H1 (cell line): Measurements from ENCODE around the gene TIMP3. TPM values are rescaled to one million over a fixed set of nuclear protein-coding genes. Genes with fewer than 3 reads are reported as not detected.

Experiments used
- CTCF ChIA-PET: fragments of 300-600 bp; sonication (Branson Sonifier 250); formaldehyde crosslinking; loops from one replicate; lab custom pipeline; 2021; ENCODE audit not compliant: partially characterized antibody; lab: Charles Lee
- POLR2A ChIA-PET: fragments of 300-600 bp; sonication (Branson Sonifier 250); formaldehyde crosslinking; loops from one replicate; lab custom pipeline; 2021; ENCODE audit warnings: inconsistent platforms; ENCODE audit not compliant: partially characterized antibody; lab: Charles Lee
- DNase-seq, 2 experiments: peaks; one replicate each; pipeline versions ENCODE4 v3.0.0 to v3.0.0-alpha.2; 2010 to 2022; ENCODE audit warnings: low spot score in 2 of 2, low read depth in 1 of 2, mixed read lengths in 1 of 2
- FAIRE-seq: peaks from 2 replicates; lab custom pipeline; 2011; peaks lifted over from hg19 to GRCh38; lab: Jason Lieb, UNC
- H2AFZ ChIP-seq: 2 replicates; pipeline ENCODE4 v1.8.1; 2012; ENCODE audit warnings: low read length, inconsistent platforms
- H2AK5ac ChIP-seq: 2 replicates; pipeline ENCODE4 v1.6.1; 2013; ENCODE audit warnings: low read depth, low read length
- H2BK120ac ChIP-seq: replicated peaks from 2 replicates; pipeline ENCODE3; 2013; ENCODE audit warnings: low read depth, low read length, inconsistent platforms
- H2BK12ac ChIP-seq: 2 replicates; pipeline ENCODE4 v1.6.1; 2013; ENCODE audit warnings: low read depth, low read length
- H2BK15ac ChIP-seq: 2 replicates; pipeline ENCODE4 v1.6.1; 2013; ENCODE audit warnings: low read length
- H2BK20ac ChIP-seq: 2 replicates; pipeline ENCODE4 v1.6.1; 2013; ENCODE audit warnings: low read length
- H2BK5ac ChIP-seq: 2 replicates; pipeline ENCODE4 v1.6.1; 2013; ENCODE audit warnings: low read depth, low read length
- H3K14ac ChIP-seq: 2 replicates; pipeline ENCODE4 v1.6.1; 2013; ENCODE audit warnings: inconsistent platforms; ENCODE audit not compliant: insufficient read length
- H3K18ac ChIP-seq: 2 replicates; pipeline ENCODE4 v1.6.1; 2013; ENCODE audit warnings: low read length; ENCODE audit errors: extremely low read depth
- H3K23ac ChIP-seq: 2 replicates; pipeline ENCODE4 v1.6.1; 2013; ENCODE audit warnings: inconsistent platforms; ENCODE audit not compliant: insufficient read length
- H3K23me2 ChIP-seq: 2 replicates; pipeline ENCODE4 v1.6.1; 2013; ENCODE audit warnings: low read depth, low read length
- H3K27ac ChIP-seq: 2 replicates; pipeline ENCODE4 v1.6.1; 2011; ENCODE audit warnings: low read depth, low read length, inconsistent platforms
- H3K27me3 ChIP-seq, 4 experiments: replicated peaks in 1 of 4; 1 replicate in 1 of 4; 2 replicates in 3 of 4; pipeline versions ENCODE4 v1.6.1 to v1.8.1; 2011 to 2013; ENCODE audit warnings: low read length in 3 of 4, mild to moderate bottlenecking in 3 of 4, inconsistent platforms in 2 of 4, mixed read lengths in 2 of 4, moderate library complexity in 1 of 4; ENCODE audit not compliant: control insufficient read depth in 3 of 4, insufficient read depth in 3 of 4; ENCODE audit errors: extremely low read depth in 1 of 4
- H3K36me3 ChIP-seq, 4 experiments: 2 replicates each; pipeline versions ENCODE4 v1.6.1 to v1.8.1; 2011 to 2013; ENCODE audit warnings: mild to moderate bottlenecking in 4 of 4, low read length in 3 of 4, moderate library complexity in 2 of 4, control low read depth in 1 of 4, inconsistent platforms in 1 of 4; ENCODE audit not compliant: insufficient read depth in 4 of 4, control insufficient read depth in 2 of 4
- H3K4ac ChIP-seq: replicated peaks from 2 replicates; pipeline ENCODE3; 2013; ENCODE audit warnings: low read length, low read depth, mixed read lengths, inconsistent platforms; ENCODE audit not compliant: insufficient read length
- H3K4me1 ChIP-seq, 4 experiments: replicated peaks in 1 of 4; 1 replicate in 1 of 4; 2 replicates in 3 of 4; pipeline versions ENCODE4 v1.6.1 to v1.8.1; 2011 to 2013; ENCODE audit warnings: low read length in 3 of 4, inconsistent platforms in 2 of 4, mixed read lengths in 1 of 4; ENCODE audit not compliant: insufficient read depth in 4 of 4, control insufficient read depth in 3 of 4
- H3K4me2 ChIP-seq, 2 experiments: 2 replicates each; pipeline versions ENCODE4 v1.6.1 to v1.8.1; 2011 to 2013; ENCODE audit warnings: low read depth in 2 of 2, low read length in 2 of 2, control low read depth in 1 of 2, inconsistent platforms in 1 of 2, mild to moderate bottlenecking in 1 of 2; ENCODE audit not compliant: insufficient read depth in 1 of 2
- H3K4me3 ChIP-seq, 4 experiments: fragments of 200-600, 300-600 bp in 1 of 4; sonication (generic), shearing (Covaris generic), sonication (Bioruptor Twin) in 1 of 4; 2 replicates each; pipeline versions ENCODE4 v1.5.1 to v1.8.1; 2011 to 2016; ENCODE audit warnings: low read length in 4 of 4, low read depth in 3 of 4, control low read depth in 2 of 4, inconsistent platforms in 2 of 4, mild to moderate bottlenecking in 2 of 4, mixed read lengths in 1 of 4, moderate library complexity in 1 of 4; ENCODE audit not compliant: insufficient read depth in 2 of 4; ENCODE audit errors: extremely low read depth in 1 of 4
- H3K56ac ChIP-seq: replicated peaks from 2 replicates; pipeline ENCODE3; 2013; ENCODE audit warnings: low read depth, mild to moderate bottlenecking, mixed read lengths, low read length, inconsistent platforms; ENCODE audit not compliant: insufficient read length
- H3K79me1 ChIP-seq: 2 replicates; pipeline ENCODE4 v1.6.1; 2013; ENCODE audit warnings: low read depth, low read length, control low read depth
- H3K79me2 ChIP-seq, 2 experiments: 2 replicates each; pipeline versions ENCODE4 v1.6.1 to v1.8.1; 2012 to 2013; ENCODE audit warnings: low read length in 2 of 2, mild to moderate bottlenecking in 2 of 2, inconsistent platforms in 1 of 2; ENCODE audit not compliant: insufficient read depth in 2 of 2, control insufficient read depth in 1 of 2
- H3K9ac ChIP-seq, 4 experiments: replicated peaks in 1 of 4; 1 replicate in 1 of 4; 2 replicates in 3 of 4; pipeline versions ENCODE4 v1.6.1 to v1.8.1; 2011 to 2013; ENCODE audit warnings: low read depth in 3 of 4, low read length in 3 of 4, control low read depth in 2 of 4, mild to moderate bottlenecking in 2 of 4, moderate library complexity in 2 of 4, inconsistent platforms in 1 of 4; ENCODE audit errors: extremely low read depth in 1 of 4
- H3K9me3 ChIP-seq, 2 experiments: 2 replicates each; pipeline versions ENCODE4 v1.6.1 to v1.8.1; 2012 to 2013; ENCODE audit warnings: mild to moderate bottlenecking in 2 of 2, moderate library complexity in 2 of 2, control low read depth in 1 of 2, inconsistent platforms in 1 of 2, low read depth in 1 of 2, low read length in 1 of 2, mixed read lengths in 1 of 2; ENCODE audit not compliant: insufficient read depth in 2 of 2
- H4K20me1 ChIP-seq, 2 experiments: replicated peaks in 1 of 2; 2 replicates each; pipeline versions ENCODE3 to v1.8.1; 2011 to 2013; ENCODE audit warnings: inconsistent platforms in 2 of 2, low read length in 2 of 2, mild to moderate bottlenecking in 1 of 2; ENCODE audit not compliant: insufficient read depth in 2 of 2, control insufficient read depth in 1 of 2
- H4K5ac ChIP-seq: 2 replicates; pipeline ENCODE4 v1.6.1; 2013; ENCODE audit warnings: low read length, low read depth, mixed read lengths, inconsistent platforms; ENCODE audit not compliant: insufficient read length
- H4K8ac ChIP-seq: 2 replicates; pipeline ENCODE4 v1.8.0; 2013; ENCODE audit warnings: mild to moderate bottlenecking, moderate library complexity, low read length, inconsistent platforms; ENCODE audit not compliant: insufficient read depth; ENCODE audit errors: extremely low read depth
- H4K91ac ChIP-seq: replicated peaks from 2 replicates; pipeline ENCODE3; 2013; ENCODE audit warnings: low read length, mixed read lengths, inconsistent platforms; ENCODE audit not compliant: insufficient read length
- HDAC2 ChIP-seq, 2 experiments: fragments of 300-600 bp in 1 of 2; sonication (generic) in 1 of 2; IDR thresholded peaks; 2 replicates each; pipeline ENCODE4 v1.6.1; 2011 to 2012; ENCODE audit warnings: low read depth in 2 of 2, low read length in 2 of 2, mild to moderate bottlenecking in 2 of 2, moderate library complexity in 2 of 2, borderline replicate concordance in 1 of 2, inconsistent platforms in 1 of 2
- WGBS, 2 experiments: shearing (Covaris generic) in 1 of 2; methylation state at CpG; one replicate each; pipeline versions ENCODE4 v1.1.6 to v1.1.7; 2013 to 2015; ENCODE audit warnings: low lambda C conversion rate in 2 of 2, mixed read lengths in 2 of 2, inconsistent platforms in 1 of 2, low coverage in 1 of 2, missing lambda C conversion rate in 1 of 2; ENCODE audit not compliant: insufficient replicate concordance in 2 of 2, insufficient coverage in 1 of 2, insufficient read length in 1 of 2; ENCODE audit errors: extremely low coverage in 1 of 2, missing lambda C conversion rate in 1 of 2; 5-methylcytosine and 5-hydroxymethylcytosine counted together
- polyA plus RNA-seq, 7 experiments: library from polyadenylated mRNA; depleted of rRNA in 3 of 7; stranded (reverse) in 5 of 7; unstranded in 2 of 7; fragments of >200 nt in 5 of 7; fragments of 200-250 nt in 2 of 7; gene quantifications; 1 replicate in 5 of 7; 2 replicates in 1 of 7; 4 replicates in 1 of 7; pipeline versions ENCODE4 v1.2.1 to v1.2.3, GENCODE V29; 2011 to 2013; ENCODE audit warnings: missing spikeins in 2 of 7, mixed read lengths in 2 of 7
- total RNA-seq: library from RNA; stranded (reverse); fragmentation: NEBNext Ultra II Directional; extraction: Animal tissue kit (Norgen Biotek cat#: 25700); gene quantifications from 2 replicates; pipeline ENCODE4 v1.2.1, GENCODE V29; 2021

TIMP3 gene
- total and polyA plus RNA-seq, 2 of the 8 experiments (the other 6 are each of a cell fraction or from before 2014, with no cell fraction given): 1.3 to 4.7 TPM

DNA sequence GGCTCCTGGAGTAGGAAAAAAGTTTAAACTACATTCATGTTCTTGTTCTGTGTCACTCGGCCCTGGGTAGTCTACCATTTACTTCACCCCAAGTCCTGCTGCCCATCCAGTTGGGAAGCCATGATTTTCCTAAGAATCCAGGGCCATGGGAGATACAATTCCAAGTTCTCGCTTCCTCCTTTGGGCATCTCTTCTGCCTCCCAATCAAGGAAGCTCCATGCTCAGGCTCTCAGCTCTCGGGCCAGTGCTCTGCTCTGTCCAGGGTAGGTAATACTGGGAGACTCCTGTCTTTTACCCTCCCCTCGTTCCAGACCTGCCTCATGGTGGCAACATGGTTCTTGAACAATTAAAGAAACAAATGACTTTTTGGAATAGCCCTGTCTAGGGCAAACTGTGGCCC, 60.6 kb downstream of the TIMP3 start:
- H4K8ac ChIP-seq: no peak overlapping the region
- 88% methylated on average over 4 of the region's 4 CpGs; no CpG with 5 or more reads in 1 of the 2 experiments for WGBS, 2 experiments
- peaks cover 2 to 52% (median 16%) of the 10 kb centered on the region in 4 experiments; a peak in 6 of 8 replicates for H3K36me3 ChIP-seq
- no peak overlapping the region for H2AFZ ChIP-seq
- no peak overlapping the region for H3K9ac ChIP-seq
- no peak overlapping the region for H3K4ac ChIP-seq
- no peak overlapping the region for H3K4me3 ChIP-seq
- no peaks in the 10 kb centered on the region for H3K4me1 ChIP-seq
- POLR2A ChIA-PET: interaction anchor here (0.8 kb wide), 1 partner anchor 12 kb away, joined by 3 read pairs; no protein-coding TSS in a partner anchor
- H2BK15ac ChIP-seq: no peak overlapping the region
- H3K79me1 ChIP-seq: no peaks in the 10 kb centered on the region
- H2BK120ac ChIP-seq: no peak overlapping the region
- H3K4me2 ChIP-seq: no peak overlapping the region
- no peak overlapping the region for H3K14ac ChIP-seq
- no peak overlapping the region for H2BK20ac ChIP-seq
- H3K27me3 ChIP-seq: no peaks in the 10 kb centered on the region
- H2BK5ac ChIP-seq: no peak overlapping the region
- no peak overlapping the region for H4K91ac ChIP-seq
- DNase-seq (no peak), FAIRE-seq (no peak)
- no peak overlapping the region for H3K23ac ChIP-seq
- no peak overlapping the region for H3K56ac ChIP-seq
- CTCF ChIA-PET: no interaction called here
- H3K27ac ChIP-seq: no peak overlapping the region
- TF ChIP-seq HDAC2 (IDR thresholded peaks at IDR 0.05; ENCODE audit: borderline replicate concordance in 1 of 2, low read depth in 2 of 2, low read length in 2 of 2): no peak
- no peak overlapping the region for H3K18ac ChIP-seq
- no peaks in the 10 kb centered on the region for H3K79me2 ChIP-seq
- H2AK5ac ChIP-seq: no peak overlapping the region
- H4K20me1 ChIP-seq: peaks cover 0 to 4% of the 10 kb centered on the region in 2 experiments
- no peak overlapping the region for H4K5ac ChIP-seq
- H2BK12ac ChIP-seq: no peak overlapping the region
- H3K9me3 ChIP-seq: no peaks in the 10 kb centered on the region
- 0 out of 2 replicates have a peak, but pooled peaks cover 2% of the 10 kb centered on the region for H3K23me2 ChIP-seq
